WTC11 (cell line): ENCODE data around the gene TMEM169. TPM values are rescaled to one million over a fixed set of nuclear protein-coding genes. Genes with fewer than 3 reads are reported as not detected.

Experiments
- ATAC-seq: fragments of 200-7000 bp; cut with Tn5 transposase; 2 replicates; pipeline ENCODE4 v1.10.0; 2021; ENCODE audit warnings: mild to moderate bottlenecking, moderate library complexity
- CTCF ChIA-PET: fragments of 300-600 bp; sonication (Branson Sonifier 250); formaldehyde crosslinking; loops from one replicate; lab custom pipeline; 2021; ENCODE audit warnings: antibody characterized with exemption; lab: Charles Lee
- POLR2A ChIA-PET: fragments of 350-600 bp; sonication (Branson Sonifier 250); formaldehyde crosslinking; loops from one replicate; lab custom pipeline; 2021; ENCODE audit warnings: antibody characterized with exemption; lab: Charles Lee
- DNase-seq: peaks from one replicate; pipeline ENCODE4 v3.0.0; 2021; ENCODE audit warnings: low spot score
- H3K27ac Mint-ChIP-seq: 2 replicates; pipeline ENCODE4 v1.8.0; 2021; ENCODE audit warnings: mixed read lengths
- H3K27me3 Mint-ChIP-seq: 2 replicates; pipeline ENCODE4 v1.8.0; 2021; ENCODE audit warnings: low read depth, mild to moderate bottlenecking, moderate library complexity, mixed read lengths
- H3K36me3 Mint-ChIP-seq: 2 replicates; pipeline ENCODE4 v1.8.0; 2021; ENCODE audit warnings: mixed read lengths
- H3K4me1 Mint-ChIP-seq: 2 replicates; pipeline ENCODE4 v1.8.0; 2022; ENCODE audit warnings: mixed read lengths
- H3K4me3 Mint-ChIP-seq: 2 replicates; pipeline ENCODE4 v1.8.0; 2021; ENCODE audit warnings: mild to moderate bottlenecking, moderate library complexity, mixed read lengths
- H3K9me3 Mint-ChIP-seq: 2 replicates; pipeline ENCODE4 v1.8.0; 2021; ENCODE audit warnings: mixed read lengths
- ATF1 ChIP-seq: sonication (generic); formaldehyde crosslinking; IDR thresholded peaks from 2 replicates; pipeline ENCODE4 v1.8.1; 2023; ENCODE audit warnings: mild to moderate bottlenecking, moderate library complexity, missing genetic modification reagents
- ATF2 ChIP-seq: sonication (generic); formaldehyde crosslinking; IDR thresholded peaks from 2 replicates; pipeline ENCODE4 v1.8.1; 2022; ENCODE audit warnings: low read depth, missing genetic modification reagents, borderline replicate concordance
- ATF6 ChIP-seq: sonication (generic); formaldehyde crosslinking; IDR thresholded peaks from 2 replicates; pipeline ENCODE4 v1.8.1; 2023; ENCODE audit warnings: mild to moderate bottlenecking, missing genetic modification reagents
- E2F1 ChIP-seq: sonication (generic); formaldehyde crosslinking; IDR thresholded peaks from 2 replicates; pipeline ENCODE4 v1.8.0; 2022; ENCODE audit warnings: mild to moderate bottlenecking, missing genetic modification reagents
- ELF4 ChIP-seq: sonication (generic); formaldehyde crosslinking; IDR thresholded peaks from 2 replicates; pipeline ENCODE4 v1.8.1; 2022; ENCODE audit warnings: low read depth, mild to moderate bottlenecking, moderate library complexity, missing genetic modification reagents
- ETV6 ChIP-seq: sonication (generic); formaldehyde crosslinking; IDR thresholded peaks from 2 replicates; pipeline ENCODE4 v1.8.1; 2022; ENCODE audit warnings: mild to moderate bottlenecking, missing genetic modification reagents
- GABPB1 ChIP-seq: sonication (generic); formaldehyde crosslinking; IDR thresholded peaks from 2 replicates; pipeline ENCODE4 v1.8.1; 2023; ENCODE audit warnings: mild to moderate bottlenecking, missing genetic modification reagents
- KAT7 ChIP-seq: sonication (generic); formaldehyde crosslinking; IDR thresholded peaks from 2 replicates; pipeline ENCODE4 v1.8.1; 2023; ENCODE audit warnings: missing genetic modification reagents, mild to moderate bottlenecking, borderline replicate concordance
- NFYB ChIP-seq: sonication (generic); formaldehyde crosslinking; conservative IDR thresholded peaks from 2 replicates; pipeline ENCODE4 v1.8.0; 2022; ENCODE audit warnings: low read depth, missing genetic modification reagents
- NR1H2 ChIP-seq: sonication (generic); formaldehyde crosslinking; IDR thresholded peaks from 2 replicates; pipeline ENCODE4 v1.9.0; 2021; ENCODE audit warnings: mild to moderate bottlenecking, moderate library complexity, missing genetic modification reagents
- PRRX2 ChIP-seq: fragments of 250-450 bp; sonication (Bioruptor Pico); IDR thresholded peaks from 2 replicates; pipeline ENCODE4 v1.8.0; 2021; ENCODE audit warnings: mild to moderate bottlenecking
- RELA ChIP-seq: sonication (generic); formaldehyde crosslinking; IDR thresholded peaks from 2 replicates; pipeline ENCODE4 v1.8.1; 2022; ENCODE audit warnings: missing genetic modification reagents, mild to moderate bottlenecking, borderline replicate concordance
- RORB ChIP-seq: fragments of 250-450 bp; sonication (Bioruptor Pico); IDR thresholded peaks from 2 replicates; pipeline ENCODE4 v1.9.0; 2021; ENCODE audit warnings: mild to moderate bottlenecking
- TEAD1 ChIP-seq: sonication (generic); formaldehyde crosslinking; IDR thresholded peaks from 2 replicates; pipeline ENCODE4 v1.8.0; 2022; ENCODE audit warnings: mild to moderate bottlenecking, missing genetic modification reagents
- TEAD4 ChIP-seq: sonication (generic); formaldehyde crosslinking; IDR thresholded peaks from 2 replicates; pipeline ENCODE4 v1.8.0; 2022; ENCODE audit warnings: mild to moderate bottlenecking, missing genetic modification reagents
- USF2 ChIP-seq: sonication (generic); formaldehyde crosslinking; IDR thresholded peaks from 2 replicates; pipeline ENCODE4 v1.8.1; 2023; ENCODE audit warnings: mild to moderate bottlenecking, missing genetic modification reagents, moderate library complexity
- ZMAT4 ChIP-seq: fragments of 250-450 bp; sonication (Bioruptor Pico); IDR thresholded peaks from 2 replicates; pipeline ENCODE4 v1.9.0; 2021; ENCODE audit warnings: mild to moderate bottlenecking
- ZNF121 ChIP-seq: sonication (generic); formaldehyde crosslinking; IDR thresholded peaks from 2 replicates; pipeline ENCODE4 v1.8.0; 2023; ENCODE audit warnings: missing genetic modification reagents
- ZNF396 ChIP-seq: fragments of 250-450 bp; sonication (Bioruptor Pico); IDR thresholded peaks from 2 replicates; pipeline ENCODE4 v1.8.0; 2021; ENCODE audit warnings: mild to moderate bottlenecking, moderate library complexity, borderline replicate concordance
- ZNF416 ChIP-seq: fragments of 250-450 bp; sonication (Bioruptor Pico); IDR thresholded peaks from 2 replicates; pipeline ENCODE4 v1.9.0; 2021; ENCODE audit warnings: mild to moderate bottlenecking, inconsistent platforms
- ZNF512 ChIP-seq: sonication (generic); formaldehyde crosslinking; IDR thresholded peaks from 2 replicates; pipeline ENCODE4 v1.8.1; 2022; ENCODE audit warnings: missing genetic modification reagents, borderline replicate concordance
- ZNF671 ChIP-seq: fragments of 250-450 bp; sonication (Bioruptor Pico); IDR thresholded peaks from 2 replicates; pipeline ENCODE4 v1.8.0; 2021; ENCODE audit warnings: mild to moderate bottlenecking
- ZSCAN18 ChIP-seq: fragments of 250-450 bp; sonication (Bioruptor Pico); IDR thresholded peaks from 2 replicates; pipeline ENCODE4 v2.1.2; 2022; ENCODE audit warnings: mild to moderate bottlenecking, moderate library complexity
- total RNA-seq: library from RNA; stranded (reverse); gene quantifications from 3 replicates; pipeline ENCODE4 v1.2.3, GENCODE V29; 2021

The TMEM169 gene
- total RNA-seq, 1 experiment from 2014 or later = 1.8 TPM

GRCh38 chr2:216107320-216107719 is 25.6 kb downstream of the TMEM169 start:
- POLR2A ChIA-PET = interaction anchor here (0.7 to 3.5 kb wide), 2 partner anchors 19 to 25 kb away, joined by 3 to 46 read pairs; partner anchors contain the start of genes PECR and TMEM169
- TF ChIP-seq ETV6 (CRISPR knock-in tag) = no peak
- TF ChIP-seq TEAD4 (CRISPR knock-in tag) = no peak
- TF ChIP-seq KAT7 (CRISPR knock-in tag) = no peak
- no peak for TF ChIP-seq ZNF396 (CRISPR knock-in tag)
- TF ChIP-seq TEAD1 (CRISPR knock-in tag) = no peak
- TF ChIP-seq, all 79 proteins: peak for 0
- Mint-ChIP-seq H3K36me3 (peaks cover 27% of the 10 kb centered on the region), H3K27ac (peak overlapping the region; percentile 95; the same call in 1 of the 2 replicates), H3K4me3 (peak overlapping the region; percentile 100), H3K27me3 (no peaks in the 10 kb centered on the region; the same call in 1 of the 2 replicates), H3K9me3 (no peaks in the 10 kb centered on the region), H3K4me1 (peaks cover 36% of the 10 kb centered on the region)
- ATAC-seq (no peak), DNase-seq (no peak)
- CTCF ChIA-PET = interaction anchor here (0.6 to 3.0 kb wide), 6 partner anchors 23 to 165 kb away, joined by 3 to 22 read pairs (median 6); partner anchors contain the start of genes PECR and TMEM169

- no peaks in the 10 kb centered on the region; the same call in 1 of the 2 replicates for H3K27me3 Mint-ChIP-seq
- ATAC-seq (peak; percentile 62), DNase-seq (peak; percentile 41)
- H3K9me3 Mint-ChIP-seq = no peaks in the 10 kb centered on the region
- ChIA-PET CTCF (interaction anchor here (0.6 to 3.0 kb wide), 6 partner anchors 24 to 164 kb away, joined by 3 to 22 read pairs (median 6); partner anchors contain the start of genes PECR and TMEM169), POLR2A (interaction anchor here (0.7 to 3.5 kb wide), 2 partner anchors 25 to 52 kb away, joined by 3 to 46 read pairs; partner anchors contain the start of genes PECR and TMEM169)
- TF ChIP-seq RORB (CRISPR knock-in tag) (no peak), ZNF512 (no peak), ZNF121 (CRISPR knock-in tag) (no peak), ZSCAN18 (CRISPR knock-in tag) (no peak), ZNF416 (CRISPR knock-in tag) (no peak), USF2 (no peak)
- H3K27ac Mint-ChIP-seq = peak overlapping the region; percentile 95
- peak overlapping the region; percentile 100 for H3K4me3 Mint-ChIP-seq
- H3K4me1 Mint-ChIP-seq = peaks cover 39% of the 10 kb centered on the region
- peaks cover 31% of the 10 kb centered on the region for H3K36me3 Mint-ChIP-seq
Observed at GRCh38 chr2:216107760-216108159, 26.0 kb downstream of the TMEM169 start.

GRCh38 chr2:216108310-216108966 is 26.7 kb downstream of the TMEM169 start:
- Mint-ChIP-seq H3K36me3 (peaks cover 38% of the 10 kb centered on the region), H3K4me3 (peak overlapping the region; percentile 100), H3K9me3 (no peaks in the 10 kb centered on the region), H3K27ac (peak overlapping the region; percentile 98), H3K4me1 (peaks cover 45% of the 10 kb centered on the region), H3K27me3 (no peaks in the 10 kb centered on the region; the same call in 1 of the 2 replicates)
- ChIA-PET POLR2A (interaction anchor here (0.7 to 3.5 kb wide), 2 partner anchors 26 to 52 kb away, joined by 3 to 46 read pairs; partner anchors contain the start of genes PECR and TMEM169), CTCF (interaction anchor here (0.7 to 3.0 kb wide), 6 partner anchors 24 to 158 kb away, joined by 3 to 22 read pairs (median 6); partner anchors contain the start of genes PECR and TMEM169)
- DNase-seq (no peak), ATAC-seq (peak; percentile 9)
- TF ChIP-seq ELF4 (CRISPR knock-in tag) (no peak), ATF1 (CRISPR knock-in tag) (no peak), GABPB1 (CRISPR knock-in tag) (no peak), NR1H2 (no peak), ETV6 (CRISPR knock-in tag) (no peak), ATF2 (CRISPR knock-in tag) (no peak), PRRX2 (CRISPR knock-in tag) (no peak), ZNF671 (CRISPR knock-in tag) (no peak), ATF6 (CRISPR knock-in tag) (no peak), RELA (CRISPR knock-in tag) (no peak), NFYB (CRISPR knock-in tag) (no peak), ZMAT4 (no peak), E2F1 (CRISPR knock-in tag) (no peak)
